ENCODE results near the gene VRK1.
"Not testable (repeated sequence)": the region's sequence is repeated elsewhere in the genome, so short reads cannot be mapped to it uniquely, and the experiment has no call there.

Gene VRK1

GRCh38 chr14:96796851-96797581, at the start of gene VRK1:
Gene VRK1, plus strand, starts transcription at chr14:96797382. Its CDS starts 36,090 bp downstream, at chr14:96833472.
- DNase-seq: peak; percentile 95

GRCh38 chr14:96747608-96748007, 49.6 kb upstream of the VRK1 start:
- no peak for DNase-seq

- no peak for DNase-seq
These were observed 48.8 kb upstream of the VRK1 start for GRCh38 chr14:96748362-96748761.

GRCh38 chr14:96751505-96751904, 45.7 kb upstream of the VRK1 start:
- no peak for DNase-seq

- DNase-seq: no peak
These were observed 45.1 kb upstream of the VRK1 start for GRCh38 chr14:96752125-96752524.

GRCh38 chr14:96752594-96752993, 44.6 kb upstream of the VRK1 start:
- no peak for DNase-seq

GRCh38 chr14:96754162-96754844, 42.9 kb upstream of the VRK1 start:
- no peak for DNase-seq

- no peak for DNase-seq
These were observed 42.4 kb upstream of the VRK1 start for GRCh38 chr14:96754845-96755184.

GRCh38 chr14:96756745-96757144, 40.4 kb upstream of the VRK1 start:
- DNase-seq: no peak

GRCh38 chr14:96757456-96757855, 39.7 kb upstream of the VRK1 start:
- DNase-seq: no peak

GRCh38 chr14:96761066-96761465, 36.1 kb upstream of the VRK1 start:
- no peak for DNase-seq

- no peak for DNase-seq
These were observed 34.5 kb upstream of the VRK1 start for GRCh38 chr14:96762650-96763049.

GRCh38 chr14:96764012-96764411, 33.2 kb upstream of the VRK1 start:
- DNase-seq: no peak

- DNase-seq: not testable (repeated sequence)
These were observed 32.0 kb upstream of the VRK1 start for GRCh38 chr14:96765205-96765604.

GRCh38 chr14:96772929-96773328, 24.3 kb upstream of the VRK1 start:
- DNase-seq: no peak

- DNase-seq: no peak
These were observed 20.4 kb upstream of the VRK1 start for GRCh38 chr14:96776791-96777190.

- no peak for DNase-seq
These were observed 16.7 kb upstream of the VRK1 start for GRCh38 chr14:96780500-96780899.

GRCh38 chr14:96781371-96781770, 15.8 kb upstream of the VRK1 start:
- DNase-seq: no peak

GRCh38 chr14:96782436-96782835, 14.7 kb upstream of the VRK1 start:
- DNase-seq: no peak

GRCh38 chr14:96783043-96783914, 13.9 kb upstream of the VRK1 start:
- no peak for DNase-seq

- no peak for DNase-seq
These were observed 13.3 kb upstream of the VRK1 start for GRCh38 chr14:96783915-96784224.

- DNase-seq: no peak
These were observed 7.0 kb upstream of the VRK1 start for GRCh38 chr14:96790186-96790585.

- DNase-seq: no peak
These were observed 6.5 kb upstream of the VRK1 start for GRCh38 chr14:96790706-96791105.

GRCh38 chr14:96792003-96792402, 5.2 kb upstream of the VRK1 start:
- DNase-seq: no peak

All from activated CD8-positive, alpha-beta memory T cell treated with anti-CD3 and anti-CD28 coated beads, Interleukin-2, amount 50 U/mL, for 48 hours (primary cell).